ENCODE data around the gene HSF2BP.

DNA sequence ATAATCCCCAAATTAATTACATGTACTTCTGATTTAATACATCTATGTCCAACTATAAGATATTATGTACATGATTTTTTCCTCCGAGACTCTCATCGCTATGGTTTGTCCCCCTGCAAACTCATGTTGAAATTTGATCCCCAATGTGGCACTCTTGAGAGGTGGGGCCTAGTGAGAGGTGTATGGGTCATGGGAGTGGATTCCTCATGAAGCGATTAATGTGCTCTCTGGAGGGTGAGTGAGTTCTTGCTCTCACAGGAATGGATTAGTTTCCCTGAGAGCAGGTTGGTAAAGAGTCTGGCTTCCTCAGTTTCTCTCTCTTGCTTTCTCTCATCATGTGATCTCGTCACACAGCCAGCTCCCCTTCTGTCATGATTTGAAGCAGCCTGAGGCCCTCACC, 16.1 kb downstream of the HSF2BP start:
- TF ChIP-seq, protein P1, sequence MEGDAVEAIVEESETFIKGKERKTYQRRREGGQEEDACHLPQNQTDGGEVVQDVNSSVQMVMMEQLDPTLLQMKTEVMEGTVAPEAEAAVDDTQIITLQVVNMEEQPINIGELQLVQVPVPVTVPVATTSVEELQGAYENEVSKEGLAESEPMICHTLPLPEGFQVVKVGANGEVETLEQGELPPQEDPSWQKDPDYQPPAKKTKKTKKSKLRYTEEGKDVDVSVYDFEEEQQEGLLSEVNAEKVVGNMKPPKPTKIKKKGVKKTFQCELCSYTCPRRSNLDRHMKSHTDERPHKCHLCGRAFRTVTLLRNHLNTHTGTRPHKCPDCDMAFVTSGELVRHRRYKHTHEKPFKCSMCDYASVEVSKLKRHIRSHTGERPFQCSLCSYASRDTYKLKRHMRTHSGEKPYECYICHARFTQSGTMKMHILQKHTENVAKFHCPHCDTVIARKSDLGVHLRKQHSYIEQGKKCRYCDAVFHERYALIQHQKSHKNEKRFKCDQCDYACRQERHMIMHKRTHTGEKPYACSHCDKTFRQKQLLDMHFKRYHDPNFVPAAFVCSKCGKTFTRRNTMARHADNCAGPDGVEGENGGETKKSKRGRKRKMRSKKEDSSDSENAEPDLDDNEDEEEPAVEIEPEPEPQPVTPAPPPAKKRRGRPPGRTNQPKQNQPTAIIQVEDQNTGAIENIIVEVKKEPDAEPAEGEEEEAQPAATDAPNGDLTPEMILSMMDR (IDR thresholded peaks at IDR 0.05) = no peak
- TF ChIP-seq POLR2AphosphoS5 (IDR thresholded peaks at IDR 0.05) = no peak
- no peak for TF ChIP-seq EP300 (IDR thresholded peaks at IDR 0.05)
- no peak for TF ChIP-seq POLR2A (IDR thresholded peaks at IDR 0.05)

Data from gastroesophageal sphincter (tissue), 3 donors.